HG02938 (cell line): ENCODE measurements around the gene FAM227B.
A peak's percentile ranks its signal among the peaks of the same experiment; 100 is the strongest.
"Not testable (repeated sequence)": the region's sequence is repeated elsewhere in the genome, so short reads cannot be mapped to it uniquely, and the experiment has no call there.

ENCODE experiments used
- ATAC-seq: cut with Tn5 transposase; IDR thresholded peaks from one replicate; pipeline ENCODE4 v1.9.1; 2021; ENCODE audit warnings: mild to moderate bottlenecking, moderate library complexity; ENCODE audit not compliant: unreplicated experiment

The FAM227B gene

GRCh38 chr15:49495993-49496753 lies 124.4 kb downstream of the FAM227B start:
- ATAC-seq: no peak

- no peak for ATAC-seq
Observed at GRCh38 chr15:49494842-49495241, 125.8 kb downstream of the FAM227B start.

- ATAC-seq: no peak
Observed at GRCh38 chr15:49492830-49493229, 127.8 kb downstream of the FAM227B start.

GRCh38 chr15:49492151-49492550 lies 128.5 kb downstream of the FAM227B start:
- no peak for ATAC-seq

- no peak for ATAC-seq
Observed at GRCh38 chr15:49490966-49491365, 129.7 kb downstream of the FAM227B start.

- ATAC-seq: not testable (repeated sequence)
Observed at GRCh38 chr15:49485401-49485800, 135.2 kb downstream of the FAM227B start.

- ATAC-seq: not testable (repeated sequence)
Observed at GRCh38 chr15:49478982-49479381, 141.6 kb downstream of the FAM227B start.

GRCh38 chr15:49478021-49478420 lies 142.6 kb downstream of the FAM227B start:
- not testable (repeated sequence) for ATAC-seq

- ATAC-seq: no peak
Observed at GRCh38 chr15:49473031-49473430, 147.6 kb downstream of the FAM227B start.

- ATAC-seq: no peak
Observed at GRCh38 chr15:49472338-49472737, 148.3 kb downstream of the FAM227B start.

GRCh38 chr15:49471733-49472132 lies 148.9 kb downstream of the FAM227B start:
- peak; percentile 87 for ATAC-seq

GRCh38 chr15:49471248-49471647 lies 149.4 kb downstream of the FAM227B start:
- ATAC-seq: peak; percentile 17

GRCh38 chr15:49468481-49468839 lies 152.2 kb downstream of the FAM227B start:
- no peak for ATAC-seq

- no peak for ATAC-seq
Observed at GRCh38 chr15:49467746-49468480, 152.7 kb downstream of the FAM227B start.

GRCh38 chr15:49466119-49466518 lies 154.5 kb downstream of the FAM227B start:
- no peak for ATAC-seq

GRCh38 chr15:49464522-49464921 lies 156.1 kb downstream of the FAM227B start:
- ATAC-seq: no peak

- ATAC-seq: no peak
Observed at GRCh38 chr15:49462232-49462844, 158.3 kb downstream of the FAM227B start.

GRCh38 chr15:49460411-49460941 lies 160.1 kb downstream of the FAM227B start:
- ATAC-seq: no peak

GRCh38 chr15:49458145-49458544 lies 162.5 kb downstream of the FAM227B start:
- no peak for ATAC-seq

GRCh38 chr15:49456166-49456565 lies 164.5 kb downstream of the FAM227B start:
- no peak for ATAC-seq

GRCh38 chr15:49452595-49452994 lies 168.0 kb downstream of the FAM227B start:
- no peak for ATAC-seq

GRCh38 chr15:49441816-49442215 lies 178.8 kb downstream of the FAM227B start:
- no peak for ATAC-seq
